IPS DF 6.9 (cell line): Measurements from ENCODE around the gene MEIOSIN.

Experiments used
- DNase-seq: peaks from one replicate; pipeline ENCODE4 v3.0.0-alpha.2; 2013; ENCODE audit warnings: low read depth, low spot score
- H3K27ac ChIP-seq: one replicate; pipeline ENCODE4 v1.5.1; 2013; ENCODE audit warnings: low read length, control low read depth
- H3K27me3 ChIP-seq: 2 replicates; pipeline ENCODE4 v1.6.1; 2013; ENCODE audit warnings: mild to moderate bottlenecking, low read length; ENCODE audit not compliant: control insufficient read depth, insufficient read depth
- H3K36me3 ChIP-seq: 2 replicates; pipeline ENCODE4 v1.6.1; 2013; ENCODE audit warnings: low read length; ENCODE audit not compliant: control insufficient read depth, insufficient read depth
- H3K4me1 ChIP-seq: 2 replicates; pipeline ENCODE4 v1.6.1; 2013; ENCODE audit warnings: low read length; ENCODE audit not compliant: control insufficient read depth, insufficient read depth
- H3K4me3 ChIP-seq: 2 replicates; pipeline ENCODE4 v1.5.1; 2013; ENCODE audit warnings: mild to moderate bottlenecking, low read length
- H3K9me3 ChIP-seq: 2 replicates; pipeline ENCODE4 v1.6.1; 2013; ENCODE audit warnings: low read length, inconsistent platforms; ENCODE audit not compliant: control insufficient read depth, insufficient read depth
- WGBS: extraction: QIAGEN DNeasy Blood & Tissue Kit; methylation state at CpG from one replicate; pipeline ENCODE4 v1.1.7; 2013; ENCODE audit warnings: mixed read lengths, missing lambda C conversion rate; ENCODE audit not compliant: insufficient read length, insufficient coverage; 5-methylcytosine and 5-hydroxymethylcytosine counted together

The MEIOSIN gene

DNA sequence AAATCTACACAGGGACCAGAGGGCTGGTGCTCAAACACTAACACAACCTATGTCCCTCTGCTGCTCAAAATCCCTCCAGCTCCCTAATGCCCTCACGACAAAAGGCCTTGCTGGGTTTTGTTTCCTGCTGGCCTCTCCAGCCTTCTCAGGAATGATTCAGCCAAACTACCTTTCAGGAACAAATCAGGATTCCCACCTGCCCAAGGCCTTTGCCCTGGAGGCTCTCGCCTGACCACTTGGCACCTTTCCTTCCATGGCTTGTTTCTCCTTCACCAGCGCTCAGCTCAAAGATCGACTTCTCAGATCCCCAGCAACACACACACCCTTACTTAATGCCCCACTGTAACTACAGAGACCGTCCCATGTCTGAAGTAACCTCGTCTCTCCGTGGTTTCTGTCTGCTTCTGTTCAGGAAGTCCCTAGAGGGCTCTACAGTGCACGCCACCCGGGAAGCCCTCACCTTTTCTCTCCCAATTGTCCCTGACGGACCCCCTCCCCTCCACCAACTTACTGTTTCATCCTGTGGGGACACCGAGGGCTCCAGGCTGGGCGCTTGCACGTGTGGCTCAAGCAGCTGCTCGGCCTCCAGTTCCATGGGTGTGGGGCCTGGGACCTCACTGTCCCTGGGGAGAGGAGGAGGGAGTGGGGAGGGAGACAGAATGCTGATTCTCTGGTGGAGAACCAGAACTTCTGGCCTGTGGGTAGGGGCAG, 39.0 kb downstream of the MEIOSIN start:
- Histone ChIP-seq H3K36me3 (peaks cover under 1% of the 10 kb centered on the region; the same call in 1 of the 2 replicates), H3K4me3 (no peak overlapping the region), H3K4me1 (peaks cover 3% of the 10 kb centered on the region; the same call in 1 of the 2 replicates), H3K9me3 (no peaks in the 10 kb centered on the region), H3K27ac (no peak overlapping the region), H3K27me3 (no peaks in the 10 kb centered on the region)
- no peak for DNase-seq
- no CpG with 5 or more reads among the region's 14 CpGs for WGBS

DNA sequence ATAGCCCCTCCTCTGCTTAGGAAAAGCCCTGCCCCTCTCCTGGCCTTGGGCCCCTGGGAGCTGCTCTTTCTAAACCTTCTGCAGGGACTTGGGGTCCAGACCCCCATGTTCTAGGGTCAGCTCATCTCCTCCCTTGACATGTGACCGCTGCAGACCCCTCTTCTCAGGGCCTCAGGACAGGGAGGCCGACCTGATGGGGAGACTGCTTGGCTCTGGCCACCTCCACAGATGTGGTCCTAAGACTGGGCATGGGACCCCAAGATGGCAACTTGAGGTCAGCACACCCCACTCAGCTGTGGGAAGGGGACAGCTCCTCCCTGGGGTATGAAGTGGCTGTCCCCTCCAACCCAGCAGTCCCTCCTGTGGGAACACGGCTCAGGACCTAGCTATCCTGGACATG, 39.7 kb downstream of the MEIOSIN start:
- no CpG with 5 or more reads among the region's 3 CpGs for WGBS

GRCh38 chr19:45773384-45773783, 40.1 kb downstream of the MEIOSIN start:
- no peak for DNase-seq
- no CpG with 5 or more reads among the region's 2 CpGs for WGBS
- Histone ChIP-seq H3K9me3 (no peaks in the 10 kb centered on the region), H3K4me1 (peaks cover 3% of the 10 kb centered on the region; the same call in 1 of the 2 replicates), H3K27ac (no peak overlapping the region), H3K36me3 (peaks cover 5% of the 10 kb centered on the region; the same call in 1 of the 2 replicates), H3K27me3 (no peaks in the 10 kb centered on the region), H3K4me3 (no peak overlapping the region)

More for the DNA sequence above, 39.7 kb downstream of the MEIOSIN start:
- Histone ChIP-seq H3K4me1 (peaks cover 3% of the 10 kb centered on the region; the same call in 1 of the 2 replicates), H3K9me3 (no peaks in the 10 kb centered on the region), H3K27me3 (no peaks in the 10 kb centered on the region), H3K27ac (no peak overlapping the region), H3K36me3 (peaks cover 3% of the 10 kb centered on the region; the same call in 1 of the 2 replicates), H3K4me3 (no peak overlapping the region)
- DNase-seq, result no peak

- Histone ChIP-seq H3K27me3 (no peaks in the 10 kb centered on the region), H3K9me3 (no peaks in the 10 kb centered on the region), H3K4me3 (no peak overlapping the region), H3K4me1 (peaks cover 5% of the 10 kb centered on the region; the same call in 1 of the 2 replicates), H3K36me3 (peaks cover 5% of the 10 kb centered on the region; the same call in 1 of the 2 replicates), H3K27ac (no peak overlapping the region)
- no CpG with 5 or more reads among the region's 9 CpGs for WGBS
- no peak for DNase-seq
Observed at GRCh38 chr19:45774765-45775164, 41.5 kb downstream of the MEIOSIN start.

GRCh38 chr19:45777395-45777961, 44.2 kb downstream of the MEIOSIN start:
- Histone ChIP-seq H3K4me1 (peaks cover 4% of the 10 kb centered on the region; the same call in 1 of the 2 replicates), H3K36me3 (peaks cover 5% of the 10 kb centered on the region; the same call in 1 of the 2 replicates)
- whole genome bisulfite sequencing, result no CpG with 5 or more reads among the region's 34 CpGs

DNA sequence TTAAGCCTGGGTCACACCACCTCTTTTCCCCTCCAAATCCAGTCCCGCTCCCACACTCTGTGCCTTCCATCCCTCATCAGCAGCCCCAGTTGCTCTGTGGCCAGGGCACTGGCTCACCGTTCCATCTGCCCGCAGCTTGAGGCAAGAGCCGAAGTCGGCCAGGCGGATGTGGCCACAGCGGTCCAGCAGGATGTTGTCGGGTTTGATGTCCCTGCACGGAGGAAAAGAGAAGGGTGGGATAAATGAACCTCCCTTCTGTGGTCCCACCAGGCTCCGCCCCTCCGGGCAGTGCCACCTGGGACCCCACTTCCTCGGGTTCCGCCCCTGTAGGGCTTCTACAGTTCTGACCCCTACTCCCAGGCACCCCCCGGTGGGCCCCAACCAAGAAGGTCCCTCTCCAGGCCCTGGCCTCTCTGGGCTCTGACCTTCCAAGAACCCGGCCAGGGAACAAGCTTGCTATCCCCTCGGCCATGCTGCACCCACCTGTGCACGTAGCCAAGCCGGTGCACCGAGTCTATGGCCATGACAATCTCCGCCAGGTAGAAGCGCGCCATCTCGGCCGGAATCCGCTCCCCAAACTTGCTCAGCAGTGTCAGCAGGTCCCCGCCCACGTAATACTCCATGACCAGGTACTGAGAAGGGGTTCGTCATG, 44.9 kb downstream of the MEIOSIN start:
- H3K4me1 ChIP-seq, result peaks cover 6% of the 10 kb centered on the region; the same call in 1 of the 2 replicates
- H3K27ac ChIP-seq, result no peak overlapping the region
- no CpG with 5 or more reads among the region's 28 CpGs for WGBS
- no peak overlapping the region for H3K4me3 ChIP-seq
- peaks cover 5% of the 10 kb centered on the region; the same call in 1 of the 2 replicates for H3K36me3 ChIP-seq
- DNase-seq, result no peak
- no peaks in the 10 kb centered on the region for H3K27me3 ChIP-seq
- no peaks in the 10 kb centered on the region for H3K9me3 ChIP-seq

More at GRCh38 chr19:45777395-45777961, 44.2 kb downstream of the MEIOSIN start:
- no peaks in the 10 kb centered on the region for H3K9me3 ChIP-seq
- DNase-seq, result no peak
- no peak overlapping the region for H3K4me3 ChIP-seq
- no peaks in the 10 kb centered on the region for H3K27me3 ChIP-seq
- H3K27ac ChIP-seq, result no peak overlapping the region

DNA sequence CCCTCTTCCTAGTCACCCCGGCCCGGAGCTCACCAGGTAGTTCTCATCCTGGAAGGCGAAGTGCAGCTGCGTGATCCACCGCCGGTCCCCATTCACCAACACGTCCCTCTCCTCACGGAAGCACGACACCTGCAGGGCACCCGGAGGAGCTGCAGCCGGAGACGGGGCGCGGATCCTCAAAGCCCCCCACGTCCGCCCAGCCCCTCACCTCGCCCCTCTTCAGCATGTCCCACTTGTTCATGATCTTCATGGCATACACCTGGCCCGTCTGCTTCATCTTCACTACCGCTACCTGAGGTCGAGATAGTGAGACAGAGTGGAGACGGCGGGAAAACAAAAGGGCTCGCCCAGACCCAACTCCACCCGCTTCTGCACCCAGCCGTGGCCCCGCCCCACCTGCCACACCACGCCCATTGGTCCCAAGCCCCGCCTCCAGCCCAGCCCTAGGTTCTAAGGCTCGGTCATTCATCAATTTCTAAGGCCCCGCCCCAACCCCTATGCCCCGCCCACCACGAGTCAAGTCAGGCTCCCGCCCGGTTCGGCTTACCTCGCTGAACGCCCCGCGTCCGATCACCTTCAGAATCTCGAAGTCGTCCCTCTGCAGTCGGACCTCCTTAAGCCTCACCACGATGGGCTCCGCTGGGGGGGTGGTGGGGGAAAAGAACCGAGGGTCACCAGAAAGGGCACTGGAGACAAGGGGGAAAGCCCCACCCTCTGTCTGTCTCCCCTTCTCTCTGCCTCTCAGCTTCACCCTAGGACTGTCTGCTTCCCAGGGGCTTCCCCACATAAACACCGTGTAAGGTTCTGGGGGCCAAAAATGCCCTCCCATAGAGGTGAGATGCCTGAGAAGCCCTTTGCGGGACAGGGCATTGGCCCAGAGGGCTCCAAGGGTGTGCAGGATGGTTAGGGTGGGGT, 46.2 kb downstream of the MEIOSIN start:
- Histone ChIP-seq H3K36me3 (peaks cover 5% of the 10 kb centered on the region; the same call in 1 of the 2 replicates), H3K4me1 (peaks cover 8% of the 10 kb centered on the region; the same call in 1 of the 2 replicates), H3K27me3 (no peaks in the 10 kb centered on the region), H3K9me3 (no peaks in the 10 kb centered on the region), H3K4me3 (peak overlapping the region; percentile 41; the same call in 1 of the 2 replicates), H3K27ac (no peak overlapping the region)
- WGBS, result no CpG with 5 or more reads among the region's 48 CpGs
- no peak for DNase-seq

- no CpG with 5 or more reads among the region's 4 CpGs for WGBS
- no peaks in the 10 kb centered on the region for H3K9me3 ChIP-seq
- H3K4me3 ChIP-seq, result no peak overlapping the region
- no peak for DNase-seq
- peaks cover 5% of the 10 kb centered on the region; the same call in 1 of the 2 replicates for H3K36me3 ChIP-seq
- H3K27ac ChIP-seq, result no peak overlapping the region
- peaks cover 8% of the 10 kb centered on the region; the same call in 1 of the 2 replicates for H3K4me1 ChIP-seq
- H3K27me3 ChIP-seq, result no peaks in the 10 kb centered on the region
Observed at GRCh38 chr19:45780146-45780447, 46.9 kb downstream of the MEIOSIN start.

- Histone ChIP-seq H3K36me3 (peaks cover 7% of the 10 kb centered on the region; the same call in 1 of the 2 replicates), H3K9me3 (no peaks in the 10 kb centered on the region), H3K27me3 (no peaks in the 10 kb centered on the region), H3K4me1 (peaks cover 8% of the 10 kb centered on the region; the same call in 1 of the 2 replicates), H3K27ac (no peak overlapping the region), H3K4me3 (no peak overlapping the region)
- WGBS, result no CpG with 5 or more reads among the region's 13 CpGs
- no peak for DNase-seq
Observed at GRCh38 chr19:45780448-45781213, 47.4 kb downstream of the MEIOSIN start.
